ENCODE data around the gene KIF3C.

DNA sequence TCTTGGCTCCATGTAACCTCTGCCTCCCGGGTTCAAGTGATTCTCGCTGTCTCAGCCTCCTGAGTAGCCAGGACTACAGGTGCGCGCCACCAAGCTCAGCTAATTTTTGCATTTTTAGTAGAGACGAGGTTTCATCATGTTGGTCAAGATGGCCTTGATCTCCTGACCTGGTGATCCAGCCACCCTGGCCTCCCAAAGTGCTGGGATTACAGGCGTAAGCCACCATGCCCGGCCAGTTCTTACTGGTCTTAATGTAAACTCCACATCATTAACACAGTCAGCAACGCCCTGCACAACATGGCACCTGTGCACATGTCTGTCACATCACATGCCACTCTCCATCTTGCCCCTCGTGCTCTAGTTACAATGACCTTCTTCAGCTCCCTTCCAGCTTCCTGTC is 5.8 kb upstream of the KIF3C start:
- TF ChIP-seq, protein P1, sequence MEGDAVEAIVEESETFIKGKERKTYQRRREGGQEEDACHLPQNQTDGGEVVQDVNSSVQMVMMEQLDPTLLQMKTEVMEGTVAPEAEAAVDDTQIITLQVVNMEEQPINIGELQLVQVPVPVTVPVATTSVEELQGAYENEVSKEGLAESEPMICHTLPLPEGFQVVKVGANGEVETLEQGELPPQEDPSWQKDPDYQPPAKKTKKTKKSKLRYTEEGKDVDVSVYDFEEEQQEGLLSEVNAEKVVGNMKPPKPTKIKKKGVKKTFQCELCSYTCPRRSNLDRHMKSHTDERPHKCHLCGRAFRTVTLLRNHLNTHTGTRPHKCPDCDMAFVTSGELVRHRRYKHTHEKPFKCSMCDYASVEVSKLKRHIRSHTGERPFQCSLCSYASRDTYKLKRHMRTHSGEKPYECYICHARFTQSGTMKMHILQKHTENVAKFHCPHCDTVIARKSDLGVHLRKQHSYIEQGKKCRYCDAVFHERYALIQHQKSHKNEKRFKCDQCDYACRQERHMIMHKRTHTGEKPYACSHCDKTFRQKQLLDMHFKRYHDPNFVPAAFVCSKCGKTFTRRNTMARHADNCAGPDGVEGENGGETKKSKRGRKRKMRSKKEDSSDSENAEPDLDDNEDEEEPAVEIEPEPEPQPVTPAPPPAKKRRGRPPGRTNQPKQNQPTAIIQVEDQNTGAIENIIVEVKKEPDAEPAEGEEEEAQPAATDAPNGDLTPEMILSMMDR (IDR thresholded peaks at IDR 0.05), result no peak
- no peak for TF ChIP-seq POLR2A (IDR thresholded peaks at IDR 0.05; ENCODE audit: low read depth)
- TF ChIP-seq POLR2AphosphoS5 (IDR thresholded peaks at IDR 0.05), result no peak
